ENCODE measurements around the gene FBLN2. TPM values are rescaled to one million over a fixed set of nuclear protein-coding genes. Genes with fewer than 3 reads are reported as not detected.

The FBLN2 gene
- total and polyA plus RNA-seq, 4 donors, result 4.3 to 43.4 (median 21.1) TPM

DNA sequence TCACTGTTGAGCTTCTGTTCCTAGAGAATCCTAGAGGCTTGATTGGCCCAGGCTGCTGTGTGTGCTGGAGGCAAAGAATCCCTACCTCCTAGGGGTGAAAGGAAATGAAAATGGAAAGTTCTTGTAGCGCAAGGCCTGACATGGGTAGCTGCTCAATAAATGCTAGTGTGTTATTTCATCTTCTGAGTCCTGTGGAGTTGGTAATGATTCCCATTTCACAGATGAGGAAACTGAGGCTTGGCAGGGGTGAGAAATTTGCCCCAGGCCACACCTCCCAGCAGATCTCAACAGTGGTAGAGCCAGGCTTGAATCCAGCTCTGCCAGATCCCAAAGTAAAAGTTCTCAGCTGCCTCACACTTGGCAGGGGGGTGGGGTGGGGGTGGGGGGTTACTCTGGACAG, 42.7 kb upstream of the FBLN2 start:
- WGBS, 2 donors, result 97 to 98% methylated on average over 1 of the region's 1 CpG

DNA sequence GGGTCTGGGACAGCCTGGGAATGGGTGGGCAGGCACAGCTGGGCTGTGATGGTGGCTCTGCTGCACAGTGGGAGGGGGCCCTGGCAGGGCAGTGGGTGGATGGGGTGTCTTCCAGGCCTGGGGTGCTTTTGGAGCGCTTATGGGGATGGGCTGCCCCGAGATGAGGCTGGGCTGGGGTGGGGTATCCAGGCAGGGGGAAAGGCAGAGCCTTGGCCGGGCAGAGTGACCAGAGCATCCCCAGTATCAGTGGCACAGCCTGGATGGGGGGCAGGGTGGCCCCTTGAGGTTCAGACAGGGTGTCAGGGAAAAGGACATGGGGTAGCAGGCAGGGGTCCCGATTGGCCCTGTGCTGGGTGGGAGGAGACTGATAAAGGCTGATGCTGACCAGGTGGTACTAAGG, 42.2 kb upstream of the FBLN2 start:
- ATAC-seq (ENCODE audit: insufficient read depth, low FRiP score) (no peak), DNase-seq (no peak)
- Histone ChIP-seq H3K9ac (ENCODE audit: insufficient read depth in 1 of 2, low read length in 2 of 2) (no peak overlapping the region), H3K9me3 (ENCODE audit: control insufficient read depth in 4 of 4, insufficient read depth in 3 of 4, low read length in 3 of 4) (no peaks in the 10 kb centered on the region), H3K4me1 (ENCODE audit: control insufficient read depth in 5 of 5, insufficient read depth in 5 of 5, low read length in 5 of 5) (peaks cover 0 to 7% (median 0%) of the 10 kb centered on the region in 5 donors), H3K27ac (ENCODE audit: low read depth in 1 of 2, low read length in 1 of 2) (no peak overlapping the region), H3K4me3 (no peak overlapping the region), H3K27me3 (ENCODE audit: control insufficient read depth in 3 of 3, insufficient read depth in 3 of 3, low read length in 2 of 3) (no peaks in the 10 kb centered on the region), H3K36me3 (ENCODE audit: control insufficient read depth in 4 of 4, insufficient read depth in 4 of 4, low read length in 4 of 4) (peaks cover 0 to 12% (median 3%) of the 10 kb centered on the region in 4 donors)
- 68 to 92% methylated on average over 4 of the region's 4 CpGs for WGBS, 2 donors
- TF ChIP-seq, protein P1, sequence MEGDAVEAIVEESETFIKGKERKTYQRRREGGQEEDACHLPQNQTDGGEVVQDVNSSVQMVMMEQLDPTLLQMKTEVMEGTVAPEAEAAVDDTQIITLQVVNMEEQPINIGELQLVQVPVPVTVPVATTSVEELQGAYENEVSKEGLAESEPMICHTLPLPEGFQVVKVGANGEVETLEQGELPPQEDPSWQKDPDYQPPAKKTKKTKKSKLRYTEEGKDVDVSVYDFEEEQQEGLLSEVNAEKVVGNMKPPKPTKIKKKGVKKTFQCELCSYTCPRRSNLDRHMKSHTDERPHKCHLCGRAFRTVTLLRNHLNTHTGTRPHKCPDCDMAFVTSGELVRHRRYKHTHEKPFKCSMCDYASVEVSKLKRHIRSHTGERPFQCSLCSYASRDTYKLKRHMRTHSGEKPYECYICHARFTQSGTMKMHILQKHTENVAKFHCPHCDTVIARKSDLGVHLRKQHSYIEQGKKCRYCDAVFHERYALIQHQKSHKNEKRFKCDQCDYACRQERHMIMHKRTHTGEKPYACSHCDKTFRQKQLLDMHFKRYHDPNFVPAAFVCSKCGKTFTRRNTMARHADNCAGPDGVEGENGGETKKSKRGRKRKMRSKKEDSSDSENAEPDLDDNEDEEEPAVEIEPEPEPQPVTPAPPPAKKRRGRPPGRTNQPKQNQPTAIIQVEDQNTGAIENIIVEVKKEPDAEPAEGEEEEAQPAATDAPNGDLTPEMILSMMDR (IDR thresholded peaks at IDR 0.05; ENCODE audit: control extremely low read depth, extremely low read depth), result no peak

More for the DNA sequence above, 42.7 kb upstream of the FBLN2 start:
- H3K27ac ChIP-seq (ENCODE audit: low read depth in 1 of 2, low read length in 1 of 2), result no peak overlapping the region
- no peaks in the 10 kb centered on the region for H3K9me3 ChIP-seq (ENCODE audit: control insufficient read depth in 4 of 4, insufficient read depth in 3 of 4, low read length in 3 of 4)
- no peaks in the 10 kb centered on the region for H3K27me3 ChIP-seq (ENCODE audit: control insufficient read depth in 3 of 3, insufficient read depth in 3 of 3, low read length in 2 of 3)
- no peak for ATAC-seq (ENCODE audit: insufficient read depth, low FRiP score)
- no peak for DNase-seq
- H3K4me3 ChIP-seq, result no peak overlapping the region
- H3K36me3 ChIP-seq (ENCODE audit: control insufficient read depth in 4 of 4, insufficient read depth in 4 of 4, low read length in 4 of 4), result peaks cover 0 to 12% (median 3%) of the 10 kb centered on the region in 4 donors
- H3K4me1 ChIP-seq (ENCODE audit: control insufficient read depth in 5 of 5, insufficient read depth in 5 of 5, low read length in 5 of 5), result peaks cover 0 to 7% (median 0%) of the 10 kb centered on the region in 5 donors
- TF ChIP-seq, protein P1 (IDR thresholded peaks at IDR 0.05; ENCODE audit: control extremely low read depth, extremely low read depth), result no peak
- no peak overlapping the region for H3K9ac ChIP-seq (ENCODE audit: insufficient read depth in 1 of 2, low read length in 2 of 2)

DNA sequence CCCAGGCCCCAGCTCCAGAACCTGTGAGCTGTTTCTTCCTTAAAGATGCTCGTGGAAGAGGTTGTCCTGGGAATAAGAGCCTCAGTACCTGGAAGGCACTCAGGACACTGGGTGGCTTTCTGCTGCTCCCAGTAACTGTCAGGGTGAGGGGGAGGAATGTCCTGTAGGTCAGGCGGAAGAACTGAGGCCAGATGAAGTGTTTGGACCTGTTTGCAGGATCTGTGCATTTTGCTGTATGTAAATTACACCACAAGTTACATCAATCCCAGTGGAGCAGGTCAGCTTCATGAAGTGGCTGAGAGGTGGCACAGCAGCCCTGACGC, 41.7 kb upstream of the FBLN2 start:
- DNase-seq (no peak), ATAC-seq (ENCODE audit: insufficient read depth, low FRiP score) (no peak)
- H3K9me3 ChIP-seq (ENCODE audit: control insufficient read depth in 4 of 4, insufficient read depth in 3 of 4, low read length in 3 of 4), result no peaks in the 10 kb centered on the region
- peaks cover 0 to 7% (median 0%) of the 10 kb centered on the region in 5 donors for H3K4me1 ChIP-seq (ENCODE audit: control insufficient read depth in 5 of 5, insufficient read depth in 5 of 5, low read length in 5 of 5)
- TF ChIP-seq, protein P1 (IDR thresholded peaks at IDR 0.05; ENCODE audit: control extremely low read depth, extremely low read depth), result no peak
- H3K27me3 ChIP-seq (ENCODE audit: control insufficient read depth in 3 of 3, insufficient read depth in 3 of 3, low read length in 2 of 3), result no peaks in the 10 kb centered on the region
- WGBS, 2 donors, result 67 to 76% methylated on average over 3 of the region's 3 CpGs
- peaks cover 0 to 12% (median 3%) of the 10 kb centered on the region in 4 donors for H3K36me3 ChIP-seq (ENCODE audit: control insufficient read depth in 4 of 4, insufficient read depth in 4 of 4, low read length in 4 of 4)
- no peak overlapping the region for H3K4me3 ChIP-seq
- H3K27ac ChIP-seq (ENCODE audit: low read depth in 1 of 2, low read length in 1 of 2), result no peak overlapping the region
- no peak overlapping the region for H3K9ac ChIP-seq (ENCODE audit: insufficient read depth in 1 of 2, low read length in 2 of 2)

Data from lung (tissue), 12 donors.